ENCODE measurements around the gene PLAGL2. TPM values are rescaled to one million over a fixed set of nuclear protein-coding genes. Genes with fewer than 3 reads are reported as not detected.

Gene PLAGL2
- total and polyA plus RNA-seq, 9 of the 15 experiments (the other 6 are each of a cell fraction or from before 2014, with no cell fraction given), result 3.1 to 24.3 (median 6.4) TPM

GRCh38 chr20:32208499-32209154 is 1.1 kb upstream of the PLAGL2 start (continued):
- TF ChIP-seq ARID4B (CRISPR knock-in tag; IDR thresholded peaks at IDR 0.05), result no peak
- TF ChIP-seq CBX8 (IDR thresholded peaks at IDR 0.05; ENCODE audit: borderline replicate concordance, extremely low read depth, low read depth, low read length, poor library complexity, severe bottlenecking), result no peak
- no peak for TF ChIP-seq SOX6 (IDR thresholded peaks at IDR 0.05)
- TF ChIP-seq NRF1 (conservative IDR thresholded peaks at IDR 0.05 in 1 of 2, IDR thresholded peaks at IDR 0.05 in 1 of 2), result 0 out of 4 replicates have a peak, but pooled peaks of 1 of the 2 experiments have one; percentile 15
